RWPE1 (cell line): Measurements from ENCODE around the gene UBE2R2.
A peak's percentile ranks its signal among the peaks of the same experiment; 100 is the strongest.
"Not testable (repeated sequence)": the region's sequence is repeated elsewhere in the genome, so short reads cannot be mapped to it uniquely, and the experiment has no call there.

Source experiments
- CTCF ChIA-PET: fragments of 350-600 bp; sonication (Branson Sonifier 250); formaldehyde crosslinking; extraction: SDS; loops from one replicate; lab custom pipeline; 2021; lab: Yijun Ruan, JAX
- POLR2A ChIA-PET: fragments of 400-600 bp; formaldehyde crosslinking; extraction: SDS; loops from one replicate; lab custom pipeline; 2020; ENCODE audit warnings: antibody characterized with exemption; ENCODE audit not compliant: low non-redundant PET; lab: Yijun Ruan, JAX
- DNase-seq: peaks from one replicate; pipeline ENCODE4 v3.0.0; 2012; ENCODE audit warnings: low spot score
- H3K27ac ChIP-seq: fragments of 450-650 bp; 2 replicates; pipeline ENCODE4 v1.5.1; 2017
- CTCF ChIP-seq: fragments of 450-650 bp; conservative IDR thresholded peaks from 2 replicates; pipeline ENCODE4 v1.5.1; 2017; ENCODE audit warnings: low read depth, mild to moderate bottlenecking

Gene UBE2R2

GRCh38 chr9:33817327-33818166 lies 587 bp downstream of the UBE2R2 start:
- peak; percentile 73 for DNase-seq
- 0 out of 2 replicates have a peak, but pooled peaks have one; percentile 8 for TF ChIP-seq CTCF
- POLR2A ChIA-PET: no interaction called here
- CTCF ChIA-PET: interaction anchor here (0.6 kb wide), 1 partner anchor 77 kb away, joined by 3 read pairs; no protein-coding TSS in a partner anchor
- H3K27ac ChIP-seq: peak overlapping the region; percentile 95

- POLR2A ChIA-PET: no interaction called here
- DNase-seq: no peak
- CTCF ChIA-PET: interaction anchor here (0.6 kb wide), 1 partner anchor 118 kb away, joined by 4 read pairs; no protein-coding TSS in a partner anchor
- TF ChIP-seq CTCF: no peak
- peak overlapping the region; percentile 95 for H3K27ac ChIP-seq
These were observed 1.3 kb downstream of the UBE2R2 start for GRCh38 chr9:33818167-33818846.

GRCh38 chr9:33818847-33819500 lies 2.0 kb downstream of the UBE2R2 start:
- CTCF ChIA-PET: interaction anchor here (0.6 kb wide), 2 partner anchors 65 to 117 kb away, joined by 3 to 4 read pairs; no protein-coding TSS in a partner anchor
- peak; percentile 45 for DNase-seq
- H3K27ac ChIP-seq: peak overlapping the region; percentile 49; the same call in 1 of the 2 replicates
- POLR2A ChIA-PET: no interaction called here
- TF ChIP-seq CTCF: no peak

GRCh38 chr9:33820231-33820745 lies 3.3 kb downstream of the UBE2R2 start:
- no peak overlapping the region for H3K27ac ChIP-seq
- no peak for DNase-seq
- ChIA-PET POLR2A (no interaction called here), CTCF (interaction anchor here (0.6 kb wide), 3 partner anchors 11 to 402 kb away, joined by 3 to 6 read pairs (median 3); no protein-coding TSS in a partner anchor)
- TF ChIP-seq CTCF: no peak

- ChIA-PET CTCF (interaction anchor here (1.5 kb wide), 1 partner anchor 86 kb away, joined by 4 read pairs; no protein-coding TSS in a partner anchor), POLR2A (no interaction called here)
- no peak for TF ChIP-seq CTCF
- DNase-seq: no peak
- H3K27ac ChIP-seq: no peak overlapping the region; the same call in 1 of the 2 replicates
These were observed 6.8 kb downstream of the UBE2R2 start for GRCh38 chr9:33823801-33824200.

GRCh38 chr9:33827285-33827684 lies 10.3 kb downstream of the UBE2R2 start:
- CTCF ChIA-PET: interaction anchor here (0.7 to 0.9 kb wide), 2 partner anchors 11 to 83 kb away, joined by 4 to 7 read pairs; no protein-coding TSS in a partner anchor
- H3K27ac ChIP-seq: peak overlapping the region; percentile 54
- DNase-seq, POLR2A ChIA-PET: not testable (repeated sequence)

GRCh38 chr9:33829641-33830230 lies 12.8 kb downstream of the UBE2R2 start:
- POLR2A ChIA-PET, CTCF ChIA-PET, DNase-seq: not testable (repeated sequence)
- 0 out of 2 replicates have a peak overlapping the region, but pooled peaks have one; percentile 21 for H3K27ac ChIP-seq
